ENCODE measurements around the gene ATG10.
"Not testable (repeated sequence)": the region's sequence is repeated elsewhere in the genome, so short reads cannot be mapped to it uniquely, and the experiment has no call there.

ATG10 gene

GRCh38 chr5:82054004-82054710 is 82.3 kb downstream of the ATG10 start:
- no peak for DNase-seq (ENCODE audit: low read depth)

- no peak for DNase-seq (ENCODE audit: low read depth)
Observed at GRCh38 chr5:82057051-82057450, 85.2 kb downstream of the ATG10 start.

GRCh38 chr5:82058710-82059109 is 86.9 kb downstream of the ATG10 start:
- no peak for DNase-seq (ENCODE audit: low read depth)

- DNase-seq (ENCODE audit: low read depth) = no peak
Observed at GRCh38 chr5:82066791-82067190, 95.0 kb downstream of the ATG10 start.

- DNase-seq (ENCODE audit: low read depth) = not testable (repeated sequence)
Observed at GRCh38 chr5:82068042-82068441, 96.2 kb downstream of the ATG10 start.

- no peak for DNase-seq (ENCODE audit: low read depth)
Observed at GRCh38 chr5:82068723-82069122, 96.9 kb downstream of the ATG10 start.

- no peak for DNase-seq (ENCODE audit: low read depth)
Observed at GRCh38 chr5:82072138-82072537, 100.3 kb downstream of the ATG10 start.

- DNase-seq (ENCODE audit: low read depth) = no peak
Observed at GRCh38 chr5:82073179-82073578, 101.4 kb downstream of the ATG10 start.

GRCh38 chr5:82074950-82075349 is 103.1 kb downstream of the ATG10 start:
- no peak for DNase-seq (ENCODE audit: low read depth)

GRCh38 chr5:82077496-82077895 is 105.7 kb downstream of the ATG10 start:
- DNase-seq (ENCODE audit: low read depth) = no peak

GRCh38 chr5:82091617-82092016 is 119.8 kb downstream of the ATG10 start:
- DNase-seq (ENCODE audit: low read depth) = no peak

- DNase-seq (ENCODE audit: low read depth) = no peak
Observed at GRCh38 chr5:82095536-82095935, 123.7 kb downstream of the ATG10 start.

GRCh38 chr5:82096249-82096648 is 124.4 kb downstream of the ATG10 start:
- no peak for DNase-seq (ENCODE audit: low read depth)

GRCh38 chr5:82100303-82101077 is 128.7 kb downstream of the ATG10 start:
- no peak for DNase-seq (ENCODE audit: low read depth)

- DNase-seq (ENCODE audit: low read depth) = no peak
Observed at GRCh38 chr5:82104872-82105271, 133.0 kb downstream of the ATG10 start.

- no peak for DNase-seq (ENCODE audit: low read depth)
Observed at GRCh38 chr5:82105457-82105856, 133.6 kb downstream of the ATG10 start.

- no peak for DNase-seq (ENCODE audit: low read depth)
Observed at GRCh38 chr5:82106207-82106606, 134.4 kb downstream of the ATG10 start.

- DNase-seq (ENCODE audit: low read depth) = no peak
Observed at GRCh38 chr5:82106756-82107155, 134.9 kb downstream of the ATG10 start.

- no peak for DNase-seq (ENCODE audit: low read depth)
Observed at GRCh38 chr5:82107267-82107666, 135.4 kb downstream of the ATG10 start.

- DNase-seq (ENCODE audit: low read depth) = no peak
Observed at GRCh38 chr5:82109013-82109412, 137.2 kb downstream of the ATG10 start.

- not testable (repeated sequence) for DNase-seq (ENCODE audit: low read depth)
Observed at GRCh38 chr5:82109915-82110314, 138.1 kb downstream of the ATG10 start.

GRCh38 chr5:82111191-82111590 is 139.4 kb downstream of the ATG10 start:
- DNase-seq (ENCODE audit: low read depth) = no peak

- DNase-seq (ENCODE audit: low read depth) = no peak
Observed at GRCh38 chr5:82115858-82116257, 144.0 kb downstream of the ATG10 start.

- no peak for DNase-seq (ENCODE audit: low read depth)
Observed at GRCh38 chr5:82119889-82120288, 148.1 kb downstream of the ATG10 start.

All from stimulated activated CD8-positive, alpha-beta memory T cell treated with anti-CD3 and anti-CD28 coated beads, Interleukin-12 subunit alpha, Interleukin-12 subunit beta, amount 100 ng/mL, for 1 hour (primary cell).